ENCODE measurements around the gene TMEM45A.
A peak's percentile ranks its signal among the peaks of the same experiment; 100 is the strongest.
"Not testable (repeated sequence)": the region's sequence is repeated elsewhere in the genome, so short reads cannot be mapped to it uniquely, and the experiment has no call there.

The TMEM45A gene

GRCh38 chr3:100578646-100579045 is 86.2 kb downstream of the TMEM45A start:
- no peak for DNase-seq

DNA sequence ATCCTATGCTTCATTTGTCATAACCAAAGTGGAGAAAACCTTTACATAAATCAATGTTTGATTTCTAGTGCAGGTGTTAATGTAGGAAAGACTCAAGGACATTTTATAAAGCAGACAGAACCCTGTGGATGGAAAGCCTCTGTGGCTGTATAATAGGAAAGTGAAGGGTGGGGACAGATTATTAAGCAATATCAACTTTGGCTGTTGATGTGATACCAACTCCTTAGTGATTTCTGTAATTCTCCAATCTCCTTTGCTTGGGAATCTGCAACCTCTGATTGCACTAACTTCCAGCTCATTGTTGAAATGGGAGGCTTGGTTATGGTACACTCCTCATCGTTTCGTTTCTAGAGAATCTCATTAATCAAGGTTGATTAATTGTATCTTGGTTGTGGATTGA is 87.7 kb downstream of the TMEM45A start:
- no peak for DNase-seq

- no peak for DNase-seq
Observed at GRCh38 chr3:100581650-100582049, 89.2 kb downstream of the TMEM45A start.

DNA sequence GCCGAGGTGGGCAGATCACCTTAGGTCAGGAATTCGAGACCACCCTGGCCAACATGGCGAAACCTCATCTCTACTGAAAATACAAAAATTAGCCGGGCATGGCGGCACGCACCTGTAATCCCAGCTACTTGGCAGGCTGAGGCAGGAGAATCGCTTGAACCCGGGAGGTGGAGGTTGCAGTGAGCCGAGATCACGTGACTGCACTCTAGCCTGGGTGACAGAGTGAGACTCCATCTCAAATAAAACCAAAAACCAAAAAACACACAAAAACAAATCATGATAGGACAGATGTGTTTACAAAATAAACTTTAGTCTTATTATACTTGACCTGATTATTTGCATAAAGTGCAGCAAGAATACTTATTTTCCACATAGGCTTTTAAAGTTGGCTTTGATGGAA is 89.7 kb downstream of the TMEM45A start:
- DNase-seq, result not testable (repeated sequence)

- no peak for DNase-seq
Observed at GRCh38 chr3:100584101-100584660, 91.8 kb downstream of the TMEM45A start.

GRCh38 chr3:100586832-100587231 is 94.4 kb downstream of the TMEM45A start:
- no peak for DNase-seq

- DNase-seq, result no peak
Observed at GRCh38 chr3:100588251-100588650, 95.8 kb downstream of the TMEM45A start.

GRCh38 chr3:100590114-100590839 is 97.9 kb downstream of the TMEM45A start:
- peak; percentile 85 for DNase-seq

DNA sequence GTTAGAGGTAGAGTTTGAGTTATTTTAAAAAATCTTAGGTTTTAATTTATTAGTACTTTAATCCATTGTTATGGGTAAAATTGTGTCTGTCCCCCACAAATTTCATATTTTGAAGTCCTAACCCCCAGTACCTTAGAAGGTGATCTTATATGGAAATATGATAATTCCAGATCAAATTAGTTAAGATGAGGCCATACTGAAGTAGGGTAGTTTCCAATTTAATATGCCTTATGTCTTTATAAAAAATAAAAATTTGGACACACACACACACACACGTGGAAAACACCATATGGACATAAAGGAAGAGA is 98.4 kb downstream of the TMEM45A start:
- DNase-seq, result no peak

DNA sequence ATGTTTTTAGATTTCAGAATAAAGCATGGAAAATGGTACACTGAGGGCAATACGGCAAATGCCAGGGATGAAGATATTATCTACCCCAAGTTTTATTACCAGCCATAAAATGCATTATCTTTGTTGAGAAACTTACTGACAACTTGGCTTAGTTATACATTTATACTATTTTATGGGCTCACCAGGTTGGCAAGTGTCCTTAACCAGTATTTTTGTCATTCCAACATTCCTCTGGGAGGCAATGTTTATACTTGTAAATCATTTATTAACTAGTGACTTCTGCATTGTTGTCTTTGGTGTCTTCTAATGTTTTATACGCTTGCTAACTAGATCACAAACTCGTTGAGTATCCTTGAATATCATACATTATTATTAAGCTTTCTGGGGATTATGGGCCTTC is 99.0 kb downstream of the TMEM45A start:
- no peak for DNase-seq

DNA sequence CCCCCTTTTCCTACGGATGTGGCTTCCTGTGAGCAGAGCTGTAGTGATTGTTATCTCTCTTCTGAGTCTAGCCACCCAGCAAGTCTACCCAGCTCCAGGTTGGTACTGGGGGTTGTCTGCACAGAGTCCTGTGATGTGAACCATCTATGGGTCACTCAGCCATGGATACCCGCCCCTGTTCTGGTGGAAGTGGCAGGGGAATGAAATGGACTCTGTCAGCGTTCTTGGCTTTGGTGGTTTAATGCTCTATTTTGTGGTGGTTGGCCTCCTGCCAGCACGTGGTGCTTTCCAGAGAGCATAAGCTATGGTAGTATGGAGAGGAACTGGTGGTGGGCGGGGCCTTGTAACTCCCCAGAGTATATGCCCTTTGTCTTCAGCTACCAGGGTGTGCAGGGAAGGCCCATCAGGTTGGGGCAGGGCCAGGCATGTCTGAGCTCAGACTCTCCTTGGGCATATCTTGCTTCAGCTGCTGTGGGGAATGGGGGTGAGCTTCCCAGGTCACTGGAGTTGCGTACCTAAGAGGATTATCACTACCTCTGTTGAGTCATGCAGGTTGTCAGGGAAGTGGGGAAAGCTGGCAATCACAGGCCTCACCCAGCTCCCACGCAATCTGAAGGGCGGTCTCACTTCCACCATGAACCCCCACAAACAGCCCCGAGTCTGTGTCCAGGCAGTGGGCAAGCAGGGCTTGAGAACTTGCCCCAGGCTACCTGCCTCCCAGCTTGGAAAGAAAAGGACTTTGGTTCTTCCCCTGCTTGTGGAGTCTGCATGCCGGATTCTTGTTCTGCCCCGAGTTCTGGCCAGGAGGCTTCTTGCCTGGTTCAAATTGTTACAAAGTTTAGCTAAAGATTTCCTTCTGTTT is 108.0 kb downstream of the TMEM45A start:
- peak; percentile 55 for DNase-seq

DNA sequence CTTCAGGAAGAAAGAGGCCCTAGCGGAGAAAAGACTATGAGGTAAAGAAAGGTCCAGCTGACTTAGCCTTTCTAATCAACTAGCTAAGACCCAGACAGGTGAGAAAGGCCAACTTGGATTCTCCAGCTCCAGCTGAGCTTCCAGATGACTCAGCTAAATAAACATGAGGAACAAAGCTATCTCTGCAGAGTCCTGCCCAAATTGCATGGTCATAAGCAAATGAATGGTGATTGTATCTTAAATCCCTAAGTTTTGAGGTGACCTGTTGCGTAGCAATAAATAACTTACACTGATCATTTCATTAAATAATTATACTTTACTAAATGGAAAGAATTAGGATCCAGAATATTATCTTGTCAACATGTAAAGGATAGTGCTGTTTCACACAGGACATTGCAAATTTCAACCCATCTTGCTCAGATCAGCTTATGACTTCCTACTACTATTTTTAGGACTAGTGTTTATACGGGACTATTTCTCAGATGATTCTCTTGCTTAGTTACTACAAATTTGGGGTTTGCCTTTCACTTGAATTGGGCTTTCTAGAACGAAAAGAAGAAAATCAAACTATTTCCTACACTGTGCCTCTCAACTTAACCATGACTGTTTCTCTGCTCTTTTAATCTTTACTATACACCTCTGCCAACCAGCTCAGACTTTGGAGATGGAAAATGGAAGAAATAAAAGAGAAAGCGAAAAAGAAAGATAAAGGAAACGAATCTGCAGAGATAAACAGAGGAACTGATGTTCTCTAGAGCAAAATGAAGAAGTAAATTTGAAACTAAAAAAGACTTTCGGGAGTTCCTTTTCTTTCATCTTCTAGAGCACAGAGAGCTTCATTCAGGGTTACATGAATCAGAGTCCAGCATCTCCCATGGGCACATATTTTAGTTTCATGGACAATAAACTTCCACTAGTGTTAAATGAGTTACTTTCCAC is 110.4 kb downstream of the TMEM45A start:
- peak; percentile 65 for DNase-seq

GRCh38 chr3:100603469-100603868 is 111.0 kb downstream of the TMEM45A start:
- peak; percentile 65 for DNase-seq

DNA sequence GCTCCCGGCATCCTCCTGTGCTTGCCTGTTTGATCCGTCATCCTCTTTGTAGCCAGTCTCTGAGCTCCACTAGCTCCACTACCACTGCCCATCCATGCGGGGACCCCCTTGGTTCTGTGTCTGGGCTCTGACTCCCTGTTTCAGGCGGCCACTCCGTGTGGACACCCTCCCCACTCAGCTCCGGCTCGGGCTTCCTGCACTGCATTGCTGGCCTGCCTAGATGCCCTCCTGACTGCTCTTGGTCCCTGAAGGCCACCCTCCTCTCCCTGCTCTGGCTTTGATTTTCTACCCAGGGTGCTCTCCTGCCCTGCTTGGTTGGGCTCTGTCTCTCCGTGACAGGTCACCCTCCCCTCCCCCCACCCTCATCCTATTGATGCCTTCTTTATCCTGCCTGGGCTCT is 112.9 kb downstream of the TMEM45A start:
- DNase-seq, result no peak

- DNase-seq, result peak; percentile 30
Observed at GRCh38 chr3:100606894-100607512, 114.6 kb downstream of the TMEM45A start.

- peak; percentile 82 for DNase-seq
Observed at GRCh38 chr3:100609305-100609704, 116.9 kb downstream of the TMEM45A start, which contains the start of gene ADGRG7. Gene ADGRG7, plus strand, starts transcription at chr3:100609601. Its CDS starts 256 bp downstream, at chr3:100609857.

GRCh38 chr3:100609963-100610362 is 117.5 kb downstream of the TMEM45A start:
- no peak for DNase-seq

GRCh38 chr3:100611221-100611620 is 118.8 kb downstream of the TMEM45A start:
- DNase-seq, result no peak

- peak; percentile 13 for DNase-seq
Observed at GRCh38 chr3:100613721-100614390, 121.4 kb downstream of the TMEM45A start.

GRCh38 chr3:100614941-100615340 is 122.5 kb downstream of the TMEM45A start:
- no peak for DNase-seq

DNA sequence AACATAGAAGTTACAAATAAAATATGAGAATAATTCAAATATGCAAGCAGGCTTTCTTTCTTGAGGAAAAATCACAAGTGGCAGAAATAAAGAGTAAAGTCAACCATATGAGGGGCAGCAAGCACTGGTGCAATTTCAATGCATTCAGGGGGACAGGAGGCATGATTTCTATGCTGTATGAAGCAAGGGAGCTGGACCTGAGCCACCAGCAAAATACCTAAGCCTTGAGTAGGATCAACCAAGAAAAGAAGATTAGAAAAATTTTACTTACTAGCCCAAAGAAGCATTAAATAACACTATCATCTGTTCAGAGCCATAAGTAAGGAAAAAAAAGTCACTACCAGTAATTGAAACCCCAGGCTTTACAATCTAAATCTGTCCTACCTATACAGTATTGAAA is 123.3 kb downstream of the TMEM45A start:
- DNase-seq, result no peak

- DNase-seq, result no peak
Observed at GRCh38 chr3:100621251-100621650, 128.8 kb downstream of the TMEM45A start.

All from OCI-M1 (cell line).